H9 (cell line): ENCODE results near the gene TIMM22. TPM values are rescaled to one million over a fixed set of nuclear protein-coding genes. Genes with fewer than 3 reads are reported as not detected.

Experiments used
- DNase-seq: peaks from one replicate; pipeline ENCODE4 v3.0.0-alpha.2; 2017
- H2AFZ ChIP-seq: one replicate; pipeline ENCODE4 v1.6.1; 2013; ENCODE audit warnings: mild to moderate bottlenecking, low read length, control low read depth, moderate library complexity
- H2AK5ac ChIP-seq: 2 replicates; pipeline ENCODE4 v1.6.1; 2013; ENCODE audit warnings: low read length, control low read depth, mixed read lengths; ENCODE audit not compliant: insufficient read length
- H2BK120ac ChIP-seq: one replicate; pipeline ENCODE4 v1.6.1; 2013; ENCODE audit warnings: low read depth, mild to moderate bottlenecking, low read length, control low read depth, inconsistent platforms; ENCODE audit not compliant: poor library complexity, severe bottlenecking
- H2BK12ac ChIP-seq: 2 replicates; pipeline ENCODE4 v1.6.1; 2013; ENCODE audit warnings: low read length, control low read depth, mixed read lengths, low read depth; ENCODE audit not compliant: insufficient read length
- H2BK15ac ChIP-seq: 2 replicates; pipeline ENCODE4 v1.6.1; 2013; ENCODE audit warnings: low read depth, low read length, control low read depth
- H2BK20ac ChIP-seq: one replicate; pipeline ENCODE4 v1.6.1; 2013; ENCODE audit warnings: low read depth, mild to moderate bottlenecking, low read length, control low read depth, inconsistent platforms; ENCODE audit not compliant: poor library complexity, severe bottlenecking
- H2BK5ac ChIP-seq: 2 replicates; pipeline ENCODE4 v1.6.1; 2013; ENCODE audit warnings: low read length, control low read depth, mixed read lengths; ENCODE audit not compliant: insufficient read length
- H3K14ac ChIP-seq: 2 replicates; pipeline ENCODE4 v1.6.1; 2013; ENCODE audit warnings: low read length, control low read depth; ENCODE audit not compliant: insufficient read depth
- H3K18ac ChIP-seq: 2 replicates; pipeline ENCODE4 v1.6.1; 2013; ENCODE audit warnings: low read depth, mild to moderate bottlenecking, mixed read lengths, low read length, control low read depth; ENCODE audit not compliant: insufficient read length
- H3K23ac ChIP-seq: 2 replicates; pipeline ENCODE4 v1.6.1; 2013; ENCODE audit warnings: low read length, control low read depth, mixed read lengths, low read depth; ENCODE audit not compliant: insufficient read length
- H3K23me2 ChIP-seq: 2 replicates; pipeline ENCODE4 v1.6.1; 2013; ENCODE audit warnings: low read depth, mild to moderate bottlenecking, mixed read lengths, low read length, control low read depth; ENCODE audit not compliant: insufficient read length, poor library complexity, severe bottlenecking
- H3K27ac ChIP-seq: 2 replicates; pipeline ENCODE4 v1.5.1; 2013; ENCODE audit warnings: low read length, control low read depth, mixed read lengths, low read depth; ENCODE audit not compliant: insufficient read length
- H3K27me3 ChIP-seq: 2 replicates; pipeline ENCODE4 v1.6.1; 2013; ENCODE audit warnings: low read length, control low read depth, inconsistent platforms; ENCODE audit not compliant: insufficient read depth
- H3K4ac ChIP-seq: 2 replicates; pipeline ENCODE4 v1.6.1; 2013; ENCODE audit warnings: low read depth, mild to moderate bottlenecking, control low read depth, inconsistent platforms, low read length, moderate library complexity
- H3K4me1 ChIP-seq: 2 replicates; pipeline ENCODE4 v1.6.1; 2013; ENCODE audit warnings: low read length, control low read depth, inconsistent platforms; ENCODE audit not compliant: insufficient read depth
- H3K4me2 ChIP-seq: 2 replicates; pipeline ENCODE4 v1.6.1; 2013; ENCODE audit warnings: low read length, control low read depth, mixed read lengths; ENCODE audit not compliant: insufficient read length, insufficient read depth
- H3K56ac ChIP-seq: 2 replicates; pipeline ENCODE4 v1.6.1; 2013; ENCODE audit warnings: low read depth, mild to moderate bottlenecking, mixed read lengths, low read length, control low read depth; ENCODE audit not compliant: insufficient read length
- H3K79me1 ChIP-seq: 2 replicates; pipeline ENCODE4 v1.6.1; 2013; ENCODE audit warnings: low read depth, mild to moderate bottlenecking, moderate library complexity, low read length, control low read depth, inconsistent platforms; ENCODE audit not compliant: insufficient read depth, poor library complexity, severe bottlenecking
- H3K79me2 ChIP-seq: 2 replicates; pipeline ENCODE4 v1.6.1; 2013; ENCODE audit warnings: low read length, control low read depth, inconsistent platforms; ENCODE audit not compliant: insufficient read depth
- H3K9ac ChIP-seq: 2 replicates; pipeline ENCODE4 v1.6.1; 2013; ENCODE audit warnings: low read length, control low read depth, mixed read lengths; ENCODE audit not compliant: insufficient read length; ENCODE audit errors: extremely low read depth
- H3K9me3 ChIP-seq: one replicate; pipeline ENCODE4 v1.6.1; 2013; ENCODE audit warnings: low read depth, low read length, inconsistent platforms; ENCODE audit not compliant: control insufficient read depth
- H3T11ph ChIP-seq: one replicate; pipeline ENCODE4 v1.6.1; 2013; ENCODE audit warnings: mild to moderate bottlenecking, low read length, control low read depth, inconsistent platforms
- H4K20me1 ChIP-seq: one replicate; pipeline ENCODE4 v1.6.1; 2013; ENCODE audit not compliant: control insufficient read depth, insufficient read length, insufficient read depth
- H4K5ac ChIP-seq: 2 replicates; pipeline ENCODE4 v1.6.1; 2013; ENCODE audit warnings: low read depth, mild to moderate bottlenecking, mixed read lengths, low read length, control low read depth; ENCODE audit not compliant: insufficient read length
- H4K8ac ChIP-seq: replicated peaks from 2 replicates; pipeline ENCODE4 v1.6.1; 2013; ENCODE audit warnings: low read length, control low read depth, mixed read lengths, low read depth; ENCODE audit not compliant: insufficient read length
- H4K91ac ChIP-seq: 2 replicates; pipeline ENCODE4 v1.6.1; 2013; ENCODE audit warnings: low read depth, mild to moderate bottlenecking, moderate library complexity, mixed read lengths, low read length, control low read depth; ENCODE audit not compliant: insufficient read length
- H3K27ac Mint-ChIP-seq, 3 experiments: 2 replicates in 2 of 3; 3 replicates in 1 of 3; pipeline ENCODE4 v1.8.0; 2020 to 2021; ENCODE audit warnings: mixed read lengths in 3 of 3, mild to moderate bottlenecking in 1 of 3, moderate library complexity in 1 of 3
- H3K27me3 Mint-ChIP-seq: 2 replicates; pipeline ENCODE4 v1.8.0; 2021; ENCODE audit warnings: low read depth, mild to moderate bottlenecking, moderate library complexity, mixed read lengths
- H3K36me3 Mint-ChIP-seq, 3 experiments: 2 replicates in 2 of 3; 3 replicates in 1 of 3; pipeline ENCODE4 v1.8.0; 2020 to 2021; ENCODE audit warnings: low read depth in 3 of 3, mixed read lengths in 3 of 3; ENCODE audit not compliant: insufficient read depth in 1 of 3
- H3K4me1 Mint-ChIP-seq, 2 experiments: 2 replicates each; pipeline ENCODE4 v1.8.0; 2020; ENCODE audit warnings: mixed read lengths in 2 of 2
- H3K4me3 Mint-ChIP-seq, 2 experiments: 2 replicates in 1 of 2; 3 replicates in 1 of 2; pipeline ENCODE4 v1.8.0; 2020 to 2021; ENCODE audit warnings: mild to moderate bottlenecking in 2 of 2, mixed read lengths in 2 of 2, moderate library complexity in 1 of 2
- H3K9me3 Mint-ChIP-seq, 2 experiments: 2 replicates in 1 of 2; 3 replicates in 1 of 2; pipeline ENCODE4 v1.8.0; 2020; ENCODE audit warnings: mild to moderate bottlenecking in 2 of 2, mixed read lengths in 2 of 2, moderate library complexity in 1 of 2
- WGBS: extraction: QIAGEN DNeasy Blood & Tissue Kit; methylation state at CpG from one replicate; pipeline ENCODE4 v1.1.7; 2013; ENCODE audit warnings: missing lambda C conversion rate, low lambda C conversion rate, mixed read lengths; ENCODE audit not compliant: insufficient read length; ENCODE audit errors: extremely low coverage; 5-methylcytosine and 5-hydroxymethylcytosine counted together
- total RNA-seq: library from RNA; stranded (reverse); gene quantifications from 2 replicates; pipeline ENCODE4 v1.2.1, GENCODE V29; 2021
- TF ChIP-seq, protein P1 (sequence below): fragments of 200-600 bp; sonication (generic); conservative IDR thresholded peaks from 3 replicates; pipeline ENCODE4 v1.8.0; 2021; ENCODE audit warnings: antibody characterized with exemption, mild to moderate bottlenecking

TIMM22 gene
- total RNA-seq, 1 experiment from 2014 or later, result 23.0 TPM

DNA sequence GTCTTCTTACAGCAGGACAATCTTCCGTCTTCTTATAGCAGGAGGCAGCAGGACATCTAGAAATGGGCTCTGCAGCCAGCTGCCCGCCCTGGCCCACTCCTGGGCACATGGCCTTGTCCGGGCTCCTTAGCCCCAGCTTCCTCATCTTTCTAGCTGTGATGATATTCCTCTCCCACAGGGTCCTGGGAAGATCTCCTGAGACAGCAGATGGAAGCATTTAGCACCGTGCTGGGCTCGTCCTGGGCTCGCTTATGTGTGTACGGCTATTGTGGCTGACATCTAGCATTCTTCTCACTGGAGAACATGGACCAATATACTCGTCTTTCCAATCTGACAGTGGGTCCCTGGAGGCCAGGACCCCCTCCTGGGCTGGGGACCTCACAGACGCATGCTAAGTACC lies 48.5 kb downstream of the TIMM22 start:
- Histone ChIP-seq H2BK120ac (no peak overlapping the region), H4K91ac (no peak overlapping the region), H2AFZ (no peak overlapping the region), H4K5ac (no peak overlapping the region), H3K56ac (no peak overlapping the region), H3K14ac (no peak overlapping the region), H3K27me3 (no peaks in the 10 kb centered on the region), H3K23me2 (no peaks in the 10 kb centered on the region), H3K4me1 (no peaks in the 10 kb centered on the region), H2BK5ac (no peak overlapping the region), H3K4ac (no peak overlapping the region), H2BK12ac (no peak overlapping the region), H4K8ac (no peak overlapping the region), H4K20me1 (no peaks in the 10 kb centered on the region), H3K9ac (no peak overlapping the region), H3K18ac (no peak overlapping the region), H3K23ac (no peak overlapping the region), H3K27ac (no peak overlapping the region), H3K9me3 (no peaks in the 10 kb centered on the region), H3T11ph (no peak overlapping the region), H2BK15ac (no peak overlapping the region), H2BK20ac (no peak overlapping the region), H3K4me2 (no peak overlapping the region), H3K79me1 (no peaks in the 10 kb centered on the region), H3K79me2 (no peaks in the 10 kb centered on the region), H2AK5ac (no peak overlapping the region)
- TF ChIP-seq, protein P1, sequence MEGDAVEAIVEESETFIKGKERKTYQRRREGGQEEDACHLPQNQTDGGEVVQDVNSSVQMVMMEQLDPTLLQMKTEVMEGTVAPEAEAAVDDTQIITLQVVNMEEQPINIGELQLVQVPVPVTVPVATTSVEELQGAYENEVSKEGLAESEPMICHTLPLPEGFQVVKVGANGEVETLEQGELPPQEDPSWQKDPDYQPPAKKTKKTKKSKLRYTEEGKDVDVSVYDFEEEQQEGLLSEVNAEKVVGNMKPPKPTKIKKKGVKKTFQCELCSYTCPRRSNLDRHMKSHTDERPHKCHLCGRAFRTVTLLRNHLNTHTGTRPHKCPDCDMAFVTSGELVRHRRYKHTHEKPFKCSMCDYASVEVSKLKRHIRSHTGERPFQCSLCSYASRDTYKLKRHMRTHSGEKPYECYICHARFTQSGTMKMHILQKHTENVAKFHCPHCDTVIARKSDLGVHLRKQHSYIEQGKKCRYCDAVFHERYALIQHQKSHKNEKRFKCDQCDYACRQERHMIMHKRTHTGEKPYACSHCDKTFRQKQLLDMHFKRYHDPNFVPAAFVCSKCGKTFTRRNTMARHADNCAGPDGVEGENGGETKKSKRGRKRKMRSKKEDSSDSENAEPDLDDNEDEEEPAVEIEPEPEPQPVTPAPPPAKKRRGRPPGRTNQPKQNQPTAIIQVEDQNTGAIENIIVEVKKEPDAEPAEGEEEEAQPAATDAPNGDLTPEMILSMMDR, result no peak
- no peak overlapping the region for H3K4me3 Mint-ChIP-seq
- no peaks in the 10 kb centered on the region; the same call in 1 of the 2 replicates for H3K27me3 Mint-ChIP-seq
- no CpG with 5 or more reads among the region's 9 CpGs for WGBS
- DNase-seq, result no peak
- no peak overlapping the region; a peak in 1 of 7 replicates for H3K27ac Mint-ChIP-seq
- H3K36me3 Mint-ChIP-seq, result peaks cover 2 to 20% (median 5%) of the 10 kb centered on the region in 3 experiments; a peak in 5 of 7 replicates
- peaks cover 2 to 6% of the 10 kb centered on the region in 2 experiments; a peak in 2 of 4 replicates for H3K4me1 Mint-ChIP-seq
- no peaks in the 10 kb centered on the region for H3K9me3 Mint-ChIP-seq
